GM04504 (cell line): ENCODE results near the gene CTNNB1.
A peak's percentile ranks its signal among the peaks of the same experiment; 100 is the strongest.
"Not testable (repeated sequence)": the region's sequence is repeated elsewhere in the genome, so short reads cannot be mapped to it uniquely, and the experiment has no call there.

Experiments used
- DNase-seq: peaks from one replicate; pipeline ENCODE4 v3.0.0-alpha.2; 2012; ENCODE audit warnings: low read depth

CTNNB1 gene

GRCh38 chr3:41258239-41258800 is 59.0 kb downstream of the CTNNB1 start:
- DNase-seq = no peak

GRCh38 chr3:41259449-41260062 is 60.3 kb downstream of the CTNNB1 start:
- peak; percentile 35 for DNase-seq

GRCh38 chr3:41260063-41260450 is 60.8 kb downstream of the CTNNB1 start:
- no peak for DNase-seq

DNA sequence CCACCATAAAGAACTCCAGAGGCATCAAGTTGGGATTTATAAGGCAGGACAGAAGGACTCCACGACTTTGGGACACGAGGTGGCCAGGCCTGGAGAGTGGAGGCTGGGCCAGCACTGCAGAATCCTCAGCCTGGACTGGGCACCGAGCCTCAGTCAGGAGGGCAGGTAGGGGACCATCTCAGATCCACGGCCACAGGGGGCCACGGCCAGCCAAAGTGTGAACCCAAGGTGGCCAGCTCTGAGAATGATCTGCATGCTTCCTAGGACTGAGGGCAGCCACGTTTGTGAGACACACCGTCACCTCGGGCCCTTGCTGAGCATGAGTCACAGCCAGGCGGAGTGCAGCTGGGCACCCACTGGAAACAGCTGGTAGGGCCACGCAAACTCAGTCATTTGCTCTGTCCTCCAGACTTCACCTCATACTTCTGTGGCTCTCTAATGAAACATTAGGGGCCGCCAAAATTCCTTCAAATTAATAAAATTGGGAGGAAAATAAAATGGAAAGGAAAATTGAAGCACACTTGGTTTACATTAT is 65.8 kb downstream of the CTNNB1 start:
- no peak for DNase-seq

DNA sequence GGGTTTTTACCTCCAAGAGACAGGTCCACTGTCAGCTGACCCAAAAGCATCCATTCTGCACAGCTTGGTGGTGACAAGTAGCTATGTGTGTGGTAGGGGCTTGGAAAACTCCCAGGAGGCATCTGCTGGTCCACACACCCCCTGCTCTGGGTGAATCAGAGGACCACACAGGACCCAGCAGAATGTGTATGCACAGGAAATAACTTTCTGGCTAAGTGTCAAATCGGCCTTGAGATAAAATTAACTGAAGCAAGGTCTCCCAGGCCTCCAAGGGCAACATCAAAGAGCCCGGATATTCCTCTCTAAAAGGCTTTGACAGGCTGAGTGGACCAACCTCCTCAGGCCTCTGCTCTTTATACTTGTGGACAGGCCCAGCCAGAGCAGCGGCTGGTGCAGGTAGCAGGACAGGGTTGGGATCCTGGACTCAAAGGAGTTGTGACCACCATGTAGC is 66.5 kb downstream of the CTNNB1 start:
- peak; percentile 27 for DNase-seq

DNA sequence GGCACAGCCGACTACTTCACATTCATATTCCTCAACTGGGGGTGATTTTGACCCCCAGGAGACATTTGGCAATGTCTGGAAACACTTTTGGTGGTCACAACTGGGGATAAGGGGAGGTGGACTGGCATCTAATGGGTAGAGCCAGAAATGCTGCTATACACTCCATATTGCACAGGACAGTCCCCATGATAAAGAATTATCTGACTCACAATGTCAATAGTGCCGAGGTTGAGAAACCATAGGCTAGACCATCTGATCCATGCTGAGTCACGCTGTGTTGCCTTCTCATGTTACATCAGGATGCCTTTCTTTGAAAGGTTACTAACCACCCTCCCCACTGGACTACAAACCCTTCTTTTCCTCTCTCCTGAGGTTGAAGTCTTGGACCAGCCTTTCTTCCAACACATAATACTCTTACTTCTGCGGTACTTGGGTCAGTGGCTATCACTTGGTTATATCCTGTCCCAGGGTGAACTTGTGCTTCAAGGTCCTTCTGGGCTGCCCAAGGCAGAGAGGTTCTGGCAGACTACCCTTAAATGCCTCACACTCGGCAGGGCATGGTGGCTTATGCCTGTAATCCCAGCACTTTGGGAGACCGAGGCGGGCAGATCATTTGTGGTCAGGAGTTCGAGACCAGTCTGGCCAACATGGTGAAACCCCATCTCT is 68.8 kb downstream of the CTNNB1 start:
- DNase-seq = peak; percentile 66

DNA sequence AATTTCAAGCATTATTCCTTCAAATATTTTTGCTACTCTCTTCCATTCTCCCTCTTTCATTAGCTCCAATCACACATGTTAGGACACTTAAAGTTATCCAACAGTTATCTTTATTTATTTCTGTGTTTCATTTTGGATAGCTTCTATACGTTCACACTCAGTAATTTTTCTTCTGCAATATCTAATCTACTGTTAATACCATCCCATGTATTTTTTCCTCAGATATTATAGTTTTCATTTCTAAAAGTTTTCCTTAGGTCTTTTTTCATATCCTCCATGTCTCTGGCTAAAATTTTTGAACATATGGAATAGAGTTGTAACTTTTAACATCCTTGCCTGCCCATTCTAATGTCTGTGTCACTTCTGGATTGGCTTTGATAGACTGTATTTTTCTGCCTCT is 73.4 kb downstream of the CTNNB1 start:
- no peak for DNase-seq

GRCh38 chr3:41274944-41275668 is 75.8 kb downstream of the CTNNB1 start:
- DNase-seq = no peak

DNA sequence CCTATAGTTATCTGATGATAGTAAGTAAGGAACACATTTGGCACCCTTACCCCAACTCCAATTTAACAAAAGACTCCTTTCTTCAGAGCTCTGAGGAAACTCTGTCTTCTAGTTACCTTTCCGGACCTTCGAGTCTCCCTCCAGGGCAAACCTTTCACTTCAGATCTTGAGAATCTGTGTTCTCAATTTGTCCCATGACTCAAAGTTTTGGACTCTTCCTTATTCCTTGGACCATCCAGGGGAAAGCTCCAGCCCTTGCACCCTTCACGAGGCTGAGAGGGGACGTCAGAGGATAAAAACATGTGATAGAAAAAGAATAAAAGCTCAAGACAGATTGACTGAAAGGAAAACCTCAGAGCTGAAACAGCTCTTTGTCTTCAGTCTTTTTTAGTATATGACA is 76.9 kb downstream of the CTNNB1 start:
- no peak for DNase-seq

- no peak for DNase-seq
These were observed 78.6 kb downstream of the CTNNB1 start for GRCh38 chr3:41277790-41278465.

DNA sequence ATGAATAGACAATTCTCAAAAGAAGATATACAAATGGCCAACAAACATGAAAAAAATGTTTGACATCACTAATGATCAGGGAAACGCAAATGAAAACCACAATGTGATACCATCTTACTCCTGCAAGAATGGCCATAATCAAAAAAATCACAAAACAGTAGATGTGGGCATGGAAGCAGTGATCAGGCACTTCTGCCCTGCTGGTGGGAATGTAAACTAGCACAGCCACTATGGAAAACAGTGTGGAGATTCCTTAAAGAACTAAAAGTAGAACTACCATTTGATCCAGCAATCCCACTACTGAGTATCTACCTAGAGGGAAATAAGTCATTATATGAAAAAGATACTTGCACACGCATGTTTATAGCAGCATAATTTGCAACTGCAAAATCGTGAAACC is 85.6 kb downstream of the CTNNB1 start:
- not testable (repeated sequence) for DNase-seq

DNA sequence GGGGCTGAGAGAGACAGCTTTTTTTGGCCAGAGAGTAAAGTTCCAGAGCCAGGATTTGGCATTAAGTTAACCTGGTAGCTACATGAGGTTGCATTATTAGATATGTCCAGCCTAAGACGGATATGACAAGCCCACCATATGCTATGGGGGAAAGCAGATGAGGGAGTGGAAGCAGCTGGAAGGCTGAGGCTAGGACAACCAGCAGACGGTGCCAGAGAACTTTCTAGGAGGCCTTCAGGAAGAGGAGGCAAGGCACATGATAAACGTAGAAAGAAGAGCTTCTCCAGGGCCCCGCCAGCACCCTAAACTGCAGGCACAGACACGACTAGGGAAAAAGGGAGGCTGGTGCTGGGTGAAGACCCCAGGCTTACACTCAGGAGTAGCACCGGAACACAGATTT is 87.0 kb downstream of the CTNNB1 start:
- no peak for DNase-seq

GRCh38 chr3:41288785-41289184 is 89.5 kb downstream of the CTNNB1 start:
- no peak for DNase-seq
